Measurements from ENCODE around the gene C2CD2.

The C2CD2 gene

GRCh38 chr21:41887667-41888066 is 66.2 kb downstream of the C2CD2 start:
- peak; percentile 57 for DNase-seq (ENCODE audit: low spot score)

- DNase-seq (ENCODE audit: low spot score), result no peak
Measured at GRCh38 chr21:41886328-41886727, 67.5 kb downstream of the C2CD2 start.

GRCh38 chr21:41885341-41886024 is 68.3 kb downstream of the C2CD2 start:
- peak; percentile 65 for DNase-seq (ENCODE audit: low spot score)

- peak; percentile 52 for DNase-seq (ENCODE audit: low spot score)
Measured at GRCh38 chr21:41884501-41885030, 69.3 kb downstream of the C2CD2 start.

- DNase-seq (ENCODE audit: low spot score), result peak; percentile 71
Measured at GRCh38 chr21:41883582-41883981, 70.2 kb downstream of the C2CD2 start.

GRCh38 chr21:41881051-41881450 is 72.8 kb downstream of the C2CD2 start:
- no peak for DNase-seq (ENCODE audit: low spot score)

- no peak for DNase-seq (ENCODE audit: low spot score)
Measured at GRCh38 chr21:41880153-41880552, 73.7 kb downstream of the C2CD2 start.

DNA sequence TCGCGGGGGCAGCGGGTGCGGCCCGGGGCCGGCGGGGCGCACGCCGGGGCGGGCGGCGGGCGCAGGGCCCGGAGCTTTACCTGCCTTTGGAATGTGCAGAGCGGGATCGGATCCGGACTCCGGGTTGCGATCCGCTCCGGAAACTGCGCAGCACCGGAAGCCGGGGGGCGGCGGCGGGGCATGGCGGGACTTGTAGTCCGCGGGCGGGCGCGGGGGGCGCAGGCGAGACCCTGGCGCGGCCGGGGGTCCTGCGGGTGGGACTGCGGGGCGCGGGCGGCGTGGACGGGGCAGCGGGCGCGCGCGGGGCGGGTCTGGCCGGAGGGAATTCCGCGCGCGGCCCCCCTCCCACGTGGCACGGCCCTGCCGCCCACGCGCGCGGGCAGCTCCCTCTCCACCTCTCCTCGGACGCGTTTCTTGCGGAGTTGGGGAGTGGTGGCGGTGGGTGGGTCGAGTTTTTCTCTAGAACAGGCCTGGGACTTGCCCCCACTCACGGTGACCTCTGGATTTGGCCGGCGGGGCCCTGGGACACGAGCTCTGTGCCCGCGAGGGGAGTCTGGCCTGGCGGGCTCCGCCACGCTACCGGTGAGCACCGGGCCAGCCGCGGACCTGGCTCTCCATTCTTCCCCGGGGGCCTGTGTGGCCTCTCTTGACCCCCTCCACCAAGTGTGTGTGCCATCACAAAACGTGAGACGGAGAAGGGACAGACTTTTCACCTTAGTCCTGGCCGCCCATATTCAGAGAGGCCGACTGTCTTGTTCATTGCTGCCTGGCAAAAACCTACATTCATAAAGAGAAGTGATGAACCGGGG is 74.4 kb downstream of the C2CD2 start, which contains the start of gene PRDM15:
Gene PRDM15 (minus strand): TSS at position 155 of the 809 bp plus-strand sequence. CDS start 18,981 bp downstream, outside the sequence.
- DNase-seq (ENCODE audit: low spot score), result peak; percentile 75

- peak; percentile 69 for DNase-seq (ENCODE audit: low spot score)
Measured at GRCh38 chr21:41878831-41879189, 75.0 kb downstream of the C2CD2 start.

- peak; percentile 49 for DNase-seq (ENCODE audit: low spot score)
Measured at GRCh38 chr21:41877901-41878830, 75.7 kb downstream of the C2CD2 start.

- DNase-seq (ENCODE audit: low spot score), result no peak
Measured at GRCh38 chr21:41876928-41877652, 76.7 kb downstream of the C2CD2 start.

- no peak for DNase-seq (ENCODE audit: low spot score)
Measured at GRCh38 chr21:41876396-41876795, 77.4 kb downstream of the C2CD2 start.

DNA sequence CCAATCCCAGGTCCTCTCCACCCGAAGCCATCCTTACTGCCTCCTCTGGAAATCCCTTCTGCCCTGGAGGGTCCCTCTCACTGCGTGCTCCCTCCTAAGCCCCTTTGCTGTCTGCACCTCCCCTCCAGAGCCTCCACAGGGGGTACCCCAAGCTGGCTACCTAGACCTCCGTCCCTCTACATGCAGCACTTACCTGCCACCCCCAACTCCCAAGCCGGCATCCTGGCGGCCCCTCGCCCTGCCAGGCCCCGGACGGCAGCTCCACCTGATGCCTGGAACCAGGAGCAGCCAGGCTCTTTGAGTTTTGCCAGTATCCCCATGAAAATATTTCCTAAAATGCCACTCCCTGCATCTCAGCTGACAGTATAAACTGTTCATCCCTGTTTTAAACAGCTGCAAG is 78.7 kb downstream of the C2CD2 start:
- DNase-seq (ENCODE audit: low spot score), result no peak

- no peak for DNase-seq (ENCODE audit: low spot score)
Measured at GRCh38 chr21:41874611-41875010, 79.2 kb downstream of the C2CD2 start.

DNA sequence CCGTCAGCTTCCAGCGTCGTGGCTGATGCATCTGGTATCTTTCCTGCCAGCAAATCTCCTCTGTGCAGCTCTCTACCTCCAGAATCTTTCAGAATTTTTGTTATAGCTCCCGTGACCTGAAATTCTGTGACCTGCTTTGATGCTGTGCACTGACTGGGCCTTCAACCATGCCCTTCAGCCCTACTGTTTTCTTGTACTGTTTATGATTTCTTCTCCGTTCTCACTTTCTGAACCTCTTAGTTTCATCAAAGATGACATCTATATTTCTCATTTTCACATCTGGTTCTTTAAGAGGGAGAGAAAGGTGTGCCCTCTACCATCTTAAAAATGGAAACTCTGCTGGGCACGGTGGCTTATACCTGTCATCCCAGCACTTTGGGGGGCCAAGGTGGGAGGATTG is 80.4 kb downstream of the C2CD2 start:
- DNase-seq (ENCODE audit: low spot score), result no peak

DNA sequence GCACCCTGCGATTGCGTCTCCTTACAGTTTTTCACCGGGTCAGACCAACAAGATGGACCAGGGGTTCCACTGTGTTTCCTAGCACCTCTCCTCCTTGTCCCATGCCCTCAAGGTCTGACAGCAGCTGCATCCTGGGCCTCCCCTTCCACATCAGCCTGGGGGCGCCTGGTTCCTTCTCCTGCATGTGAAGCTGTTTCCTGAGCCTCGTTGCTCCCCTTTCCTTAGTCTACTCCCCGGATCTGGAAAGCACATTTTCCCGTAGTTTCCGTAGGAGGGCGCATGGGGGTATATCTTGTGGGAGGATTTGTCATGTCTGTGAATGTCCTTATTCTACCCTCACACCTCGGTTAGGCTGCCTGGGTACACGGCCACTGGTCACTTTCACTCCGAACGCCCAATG is 80.8 kb downstream of the C2CD2 start:
- DNase-seq (ENCODE audit: low spot score), result no peak

DNA sequence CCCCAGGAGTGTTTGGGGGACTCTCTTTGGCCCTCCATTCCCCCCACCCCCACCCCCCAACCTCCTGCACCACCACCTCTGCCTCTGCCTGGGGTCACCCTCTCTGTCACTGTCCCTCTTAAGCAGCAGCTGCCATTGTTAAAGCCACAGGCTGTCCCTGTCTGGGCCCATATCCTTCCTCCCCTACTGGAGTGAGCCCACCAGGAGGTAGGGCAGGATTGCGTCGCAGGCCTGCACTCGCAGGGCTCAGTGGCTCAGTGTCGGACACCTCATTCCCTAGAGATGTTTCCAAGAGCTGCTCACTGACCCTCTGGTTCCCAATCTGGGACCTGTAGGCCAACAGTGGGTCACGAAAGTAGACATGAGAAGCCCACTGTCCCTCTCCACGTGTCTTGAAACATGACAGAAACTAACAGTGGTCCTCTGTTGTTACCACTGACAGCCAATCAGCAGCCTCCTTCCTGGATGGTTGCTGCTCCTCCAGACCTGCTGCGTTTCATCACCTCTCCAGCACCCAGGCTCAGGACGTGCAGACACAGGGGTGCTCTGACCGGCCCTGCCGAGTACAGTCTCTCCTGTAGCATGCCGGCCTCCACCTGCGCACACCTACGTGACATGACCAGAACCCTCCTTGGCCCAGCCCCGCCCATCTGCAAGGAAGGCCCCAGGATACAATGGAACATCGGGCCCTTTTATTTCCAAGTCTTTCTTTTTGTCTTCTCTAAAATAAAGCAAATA is 82.4 kb downstream of the C2CD2 start:
- no peak for DNase-seq (ENCODE audit: low spot score)

GRCh38 chr21:41869771-41870170 is 84.0 kb downstream of the C2CD2 start:
- no peak for DNase-seq (ENCODE audit: low spot score)

GRCh38 chr21:41868062-41868710 is 85.6 kb downstream of the C2CD2 start:
- DNase-seq (ENCODE audit: low spot score), result no peak

GRCh38 chr21:41867313-41867712 is 86.5 kb downstream of the C2CD2 start:
- no peak for DNase-seq (ENCODE audit: low spot score)

All from RKO (cell line).